A673 (cell line): ENCODE measurements around the gene PALM2AKAP2. TPM values are rescaled to one million over a fixed set of nuclear protein-coding genes. Genes with fewer than 3 reads are reported as not detected.

ENCODE experiments used
- BruUV-seq: library from RNA; stranded (reverse); fragments of 400-500 nt; replicated peaks from 2 replicates; lab custom pipeline; 2021; lab: Mats Ljungman, UMichigan
- CTCF ChIA-PET: fragments of 300-600 bp; sonication (Branson Sonifier 250); formaldehyde crosslinking; loops from one replicate; lab custom pipeline; 2022; ENCODE audit warnings: antibody characterized with exemption; lab: Charles Lee
- POLR2A ChIA-PET: fragments of 300-600 bp; sonication (Branson Sonifier 250); formaldehyde crosslinking; loops from one replicate; lab custom pipeline; 2022; ENCODE audit warnings: antibody characterized with exemption; ENCODE audit not compliant: low non-redundant PET; lab: Charles Lee
- DNase-seq: peaks from one replicate; pipeline ENCODE4 v3.0.0-alpha.2; 2015; ENCODE audit warnings: low spot score
- H3K27ac ChIP-seq: fragments of 200-600 bp; sonication (generic); 2 replicates; pipeline ENCODE4 v1.5.1; 2016; ENCODE audit warnings: mixed run types, low read depth, mild to moderate bottlenecking, mixed read lengths, antibody characterized with exemption, low read length; ENCODE audit not compliant: poor library complexity, severe bottlenecking
- H3K27me3 ChIP-seq: fragments of 200-600 bp; sonication (generic); replicated peaks from 2 replicates; pipeline ENCODE4 v1.6.1; 2017; ENCODE audit warnings: mixed run types, low read depth, mild to moderate bottlenecking, mixed read lengths, antibody characterized with exemption, low read length; ENCODE audit not compliant: insufficient read depth, poor library complexity
- H3K36me3 ChIP-seq: fragments of 200-600 bp; sonication (generic); 2 replicates; pipeline ENCODE4 v1.6.1; 2016; ENCODE audit warnings: mixed run types, mild to moderate bottlenecking, mixed read lengths, antibody characterized with exemption, low read length; ENCODE audit not compliant: insufficient read depth, poor library complexity, severe bottlenecking
- H3K4me1 ChIP-seq: fragments of 200-600 bp; sonication (generic); 2 replicates; pipeline ENCODE4 v1.6.1; 2017; ENCODE audit warnings: mixed run types, mild to moderate bottlenecking, mixed read lengths, antibody characterized with exemption, low read length; ENCODE audit not compliant: insufficient read depth, poor library complexity, severe bottlenecking
- H3K4me3 ChIP-seq: fragments of 200-600 bp; sonication (generic); 2 replicates; pipeline ENCODE4 v1.5.1; 2016; ENCODE audit warnings: low read depth, mixed run types, mild to moderate bottlenecking, mixed read lengths, low read length; ENCODE audit not compliant: poor library complexity, severe bottlenecking
- H3K9me3 ChIP-seq: fragments of 200-600 bp; sonication (generic); 2 replicates; pipeline ENCODE4 v1.6.1; 2016; ENCODE audit warnings: mixed run types, low read depth, mild to moderate bottlenecking, mixed read lengths, antibody characterized with exemption, low read length; ENCODE audit not compliant: poor library complexity, severe bottlenecking
- CTCF ChIP-seq: fragments of 300-800, 200-600 bp; sonication (generic); conservative IDR thresholded peaks from 2 replicates; pipeline ENCODE4 v1.5.1; 2017; ENCODE audit warnings: low read depth, mild to moderate bottlenecking, antibody characterized with exemption, low read length, moderate library complexity, mixed read lengths
- EZH2 ChIP-seq: fragments of 200-600 bp; sonication (generic); IDR thresholded peaks from 2 replicates; pipeline ENCODE4 v1.6.1; 2017; ENCODE audit warnings: borderline replicate concordance, low read depth, mild to moderate bottlenecking, mixed read lengths, antibody characterized with exemption, low read length; ENCODE audit not compliant: poor library complexity, severe bottlenecking
- intact Hi-C: fragments of 100-400 bp; cut with micrococcal nuclease; formaldehyde crosslinking; loops from one replicate; pipeline ENCODE4 v1.10.0; 2022; ENCODE audit not compliant: unreplicated experiment
- total RNA-seq: library from RNA; stranded (reverse); gene quantifications from 2 replicates; pipeline ENCODE4 v1.2.3, GENCODE V29; 2021

Gene PALM2AKAP2
- total RNA-seq, 1 experiment from 2014 or later = 5.0 TPM

GRCh38 chr9:109813303-109813702 lies 33.3 kb downstream of the PALM2AKAP2 start:
- no TSS peak for BruUV-seq
- Histone ChIP-seq H3K4me3 (no peak overlapping the region), H3K4me1 (peaks cover 9% of the 10 kb centered on the region), H3K27me3 (no peaks in the 10 kb centered on the region), H3K27ac (no peak overlapping the region), H3K9me3 (no peaks in the 10 kb centered on the region), H3K36me3 (no peaks in the 10 kb centered on the region)
- TF ChIP-seq CTCF (no peak), EZH2 (no peak)
- no peak for DNase-seq
- CTCF ChIA-PET = no interaction called here
- POLR2A ChIA-PET = no interaction called here
- intact Hi-C loops = no loop called here

- BruUV-seq = no TSS peak
- no peak for DNase-seq
- no peak overlapping the region for H3K27ac ChIP-seq
- no peaks in the 10 kb centered on the region for H3K9me3 ChIP-seq
- no peaks in the 10 kb centered on the region for H3K36me3 ChIP-seq
- intact Hi-C loops = no loop called here
- ChIA-PET CTCF (no interaction called here), POLR2A (no interaction called here)
- H3K4me1 ChIP-seq = peaks cover 9% of the 10 kb centered on the region
- no peak overlapping the region for H3K4me3 ChIP-seq
- H3K27me3 ChIP-seq = no peaks in the 10 kb centered on the region
- no peak for TF ChIP-seq CTCF
- no peak for TF ChIP-seq EZH2
Observed at GRCh38 chr9:109813829-109814228, 33.8 kb downstream of the PALM2AKAP2 start.

GRCh38 chr9:109815366-109815947 lies 35.5 kb downstream of the PALM2AKAP2 start:
- POLR2A ChIA-PET = no interaction called here
- Histone ChIP-seq H3K27me3 (no peaks in the 10 kb centered on the region), H3K27ac (no peak overlapping the region), H3K4me1 (peaks cover 9% of the 10 kb centered on the region), H3K36me3 (no peaks in the 10 kb centered on the region), H3K4me3 (no peak overlapping the region), H3K9me3 (no peaks in the 10 kb centered on the region)
- BruUV-seq = no TSS peak
- CTCF ChIA-PET = no interaction called here
- no peak for DNase-seq
- intact Hi-C loops = no loop called here
- no peak for TF ChIP-seq CTCF
- no peak for TF ChIP-seq EZH2
